ENCODE measurements around the gene TXNDC2.

- TF ChIP-seq CTCF (IDR thresholded peaks at IDR 0.05) (no peak), POLR2A (IDR thresholded peaks at IDR 0.05) (no peak)
Observed at GRCh38 chr18:9902832-9903231, 17.1 kb downstream of the TXNDC2 start.
